ENCODE data around the gene FRMD4A. TPM values are rescaled to one million over a fixed set of nuclear protein-coding genes. Genes with fewer than 3 reads are reported as not detected.

FRMD4A gene
- total and polyA plus RNA-seq, 12 donors, result 17.4 to 43.4 (median 30.3) TPM

- intact Hi-C loops (cut with DNase I), result loop anchor here in 3 of 10 donors (5.0 kb wide), 2 partner anchors 32 to 37 kb away; no protein-coding TSS in a partner anchor
- 70 to 76% methylated on average over 20 of the region's 20 CpGs for WGBS, 2 donors
These were observed 655.8 kb downstream of the FRMD4A start for GRCh38 chr10:13674645-13675588.

GRCh38 chr10:13673156-13673555, 657.6 kb downstream of the FRMD4A start:
- TF ChIP-seq CTCF (IDR thresholded peaks at IDR 0.05), result no peak
- peaks cover 0 to 57% (median 20%) of the 10 kb centered on the region in 9 donors for H3K4me1 ChIP-seq
- intact Hi-C loops (cut with DNase I), result loop anchor here in 2 of 10 donors (5.0 kb wide), 2 partner anchors 34 to 39 kb away; no protein-coding TSS in a partner anchor
- DNase-seq (no peak), ATAC-seq (no peak)
- WGBS, 2 donors, result 85 to 89% methylated on average over 8 of the region's 8 CpGs
- H3K36me3 ChIP-seq, result peaks cover 0 to 92% (median 28%) of the 10 kb centered on the region in 9 donors
- no peaks in the 10 kb centered on the region for H3K9me3 ChIP-seq
- no peak overlapping the region for H3K27ac ChIP-seq
- no peaks in the 10 kb centered on the region for H3K27me3 ChIP-seq
- H3K4me3 ChIP-seq, result no peak overlapping the region

More at GRCh38 chr10:13674645-13675588, 655.8 kb downstream of the FRMD4A start:
- Histone ChIP-seq H3K4me3 (no peak overlapping the region), H3K9me3 (no peaks in the 10 kb centered on the region), H3K27me3 (no peaks in the 10 kb centered on the region), H3K27ac (peak overlapping the region in 3 of 10 donors; percentile 5 to 52 (median 8)), H3K4me1 (peaks cover 0 to 61% (median 22%) of the 10 kb centered on the region in 9 donors), H3K36me3 (peaks cover 0 to 85% (median 16%) of the 10 kb centered on the region in 9 donors)
- ATAC-seq (peak in 7 of 8 donors; percentile 30 to 84 (median 66)), DNase-seq (peak in 1 of 2 donors; percentile 50)
- TF ChIP-seq CTCF (IDR thresholded peaks at IDR 0.05), result no peak

GRCh38 chr10:13672548-13672947, 658.2 kb downstream of the FRMD4A start:
- Histone ChIP-seq H3K4me1 (peaks cover 0 to 51% (median 14%) of the 10 kb centered on the region in 9 donors), H3K27ac (no peak overlapping the region), H3K9me3 (no peaks in the 10 kb centered on the region), H3K36me3 (peaks cover 0 to 92% (median 35%) of the 10 kb centered on the region in 9 donors), H3K27me3 (no peaks in the 10 kb centered on the region), H3K4me3 (no peak overlapping the region)
- intact Hi-C loops (cut with DNase I), result loop anchor here in 2 of 10 donors (5.0 kb wide), 2 partner anchors 35 to 40 kb away; no protein-coding TSS in a partner anchor
- 75 to 85% methylated on average over 7 of the region's 7 CpGs for WGBS, 2 donors
- DNase-seq, result no peak
- no peak for TF ChIP-seq CTCF (IDR thresholded peaks at IDR 0.05)
- ATAC-seq, result no peak

GRCh38 chr10:13671904-13672303, 658.8 kb downstream of the FRMD4A start:
- DNase-seq, result no peak
- intact Hi-C loops (cut with DNase I), result loop anchor here in 2 of 10 donors (5.0 kb wide), 2 partner anchors 35 to 40 kb away; no protein-coding TSS in a partner anchor
- TF ChIP-seq CTCF (IDR thresholded peaks at IDR 0.05), result no peak
- Histone ChIP-seq H3K27me3 (no peaks in the 10 kb centered on the region), H3K4me1 (peaks cover 0 to 45% (median 13%) of the 10 kb centered on the region in 9 donors), H3K36me3 (peaks cover 0 to 92% (median 40%) of the 10 kb centered on the region in 9 donors), H3K4me3 (no peak overlapping the region), H3K9me3 (no peaks in the 10 kb centered on the region), H3K27ac (no peak overlapping the region)
- no peak for ATAC-seq
- WGBS, 2 donors, result 94% methylated on average over 10 of the region's 10 CpGs

Data from heart right ventricle (tissue), 16 donors.